Femur (tissue), 1 donor: ENCODE measurements around the gene UBXN2A.

Source experiments
- DNase-seq: peaks from one replicate; pipeline ENCODE4 v3.0.0-alpha.2; 2017

Gene UBXN2A

DNA sequence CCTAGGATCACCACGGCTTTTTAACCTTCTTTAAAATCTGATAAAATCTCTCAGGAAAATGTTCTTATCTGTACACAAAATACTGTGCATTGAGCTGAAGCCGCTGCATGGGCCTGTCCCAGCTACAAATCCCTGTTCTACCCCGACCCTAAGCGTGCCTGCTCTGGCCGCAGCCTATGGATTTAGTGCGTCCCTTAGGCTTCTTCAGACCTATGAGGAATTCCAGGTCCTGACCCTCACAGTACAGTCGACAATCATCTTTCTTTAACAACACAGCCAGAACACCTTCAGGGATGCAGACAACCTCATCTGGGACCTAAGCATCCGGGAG is 107.4 kb downstream of the UBXN2A start:
- no peak for DNase-seq

DNA sequence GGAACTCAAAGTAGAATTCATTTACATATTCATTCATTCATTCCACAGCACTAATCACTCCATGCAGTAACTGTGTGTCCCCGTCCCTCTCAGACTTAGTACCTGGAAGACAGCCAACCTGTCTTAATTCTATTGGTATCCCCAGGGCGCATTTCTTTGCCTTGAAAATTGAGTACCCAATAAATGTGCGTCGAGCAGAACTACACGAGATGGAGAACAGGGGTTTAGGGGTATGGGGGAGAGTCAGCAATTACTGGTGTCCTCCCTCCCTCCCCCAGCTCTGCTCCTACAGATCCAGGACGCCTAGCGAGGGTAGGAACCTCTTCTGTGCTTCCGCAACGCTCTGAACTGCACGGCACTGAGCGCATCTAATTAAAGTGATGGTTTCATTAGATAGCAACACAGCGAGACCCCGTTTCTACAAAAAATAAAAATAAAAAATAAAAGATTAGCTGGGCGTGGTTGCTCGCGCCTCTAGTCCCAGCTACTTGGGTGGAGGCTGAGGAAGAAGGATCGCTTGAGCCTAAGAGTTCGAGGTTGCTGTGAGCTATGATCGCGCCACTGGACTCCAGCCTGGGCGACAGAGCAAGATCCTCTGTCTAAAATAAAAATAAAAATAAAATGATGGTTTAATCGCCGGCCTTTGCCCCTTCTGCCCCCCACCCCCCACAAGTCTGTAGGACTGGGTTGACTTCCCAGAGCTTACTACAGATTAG is 108.7 kb downstream of the UBXN2A start:
- DNase-seq = no peak

DNA sequence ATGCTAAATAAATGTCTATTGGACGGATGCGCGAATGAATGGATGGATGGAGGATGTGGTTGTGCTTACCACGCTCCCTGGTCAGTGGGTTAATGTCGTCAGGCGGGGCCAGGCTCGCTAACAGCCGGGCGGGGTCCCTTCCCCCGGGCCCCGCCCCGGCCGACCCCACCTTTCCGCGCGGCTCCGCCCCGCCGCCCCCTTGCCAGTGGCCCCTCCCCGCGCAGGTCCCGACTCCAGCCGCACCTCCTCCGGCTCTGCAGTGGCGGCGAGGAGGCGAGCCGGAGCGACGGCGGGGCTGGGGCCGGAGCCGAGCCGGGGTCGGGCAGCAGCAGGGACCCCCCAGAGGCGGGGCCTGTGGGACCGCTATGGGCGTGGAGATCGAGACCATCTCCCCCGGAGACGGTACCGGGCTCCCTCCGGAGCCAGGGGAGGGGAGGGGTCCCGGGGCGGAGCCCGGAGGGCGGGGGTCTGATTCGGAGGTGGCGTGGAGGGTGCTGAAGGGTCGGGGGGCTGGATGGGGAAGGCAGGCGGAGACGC is 109.3 kb downstream of the UBXN2A start, which contains the start of gene FKBP1B:
Gene FKBP1B, plus strand, starts transcription at position 257 of the 537 bp plus-strand sequence. Its CDS starts 109 bp downstream, at position 366.
- peak; percentile 63 for DNase-seq

DNA sequence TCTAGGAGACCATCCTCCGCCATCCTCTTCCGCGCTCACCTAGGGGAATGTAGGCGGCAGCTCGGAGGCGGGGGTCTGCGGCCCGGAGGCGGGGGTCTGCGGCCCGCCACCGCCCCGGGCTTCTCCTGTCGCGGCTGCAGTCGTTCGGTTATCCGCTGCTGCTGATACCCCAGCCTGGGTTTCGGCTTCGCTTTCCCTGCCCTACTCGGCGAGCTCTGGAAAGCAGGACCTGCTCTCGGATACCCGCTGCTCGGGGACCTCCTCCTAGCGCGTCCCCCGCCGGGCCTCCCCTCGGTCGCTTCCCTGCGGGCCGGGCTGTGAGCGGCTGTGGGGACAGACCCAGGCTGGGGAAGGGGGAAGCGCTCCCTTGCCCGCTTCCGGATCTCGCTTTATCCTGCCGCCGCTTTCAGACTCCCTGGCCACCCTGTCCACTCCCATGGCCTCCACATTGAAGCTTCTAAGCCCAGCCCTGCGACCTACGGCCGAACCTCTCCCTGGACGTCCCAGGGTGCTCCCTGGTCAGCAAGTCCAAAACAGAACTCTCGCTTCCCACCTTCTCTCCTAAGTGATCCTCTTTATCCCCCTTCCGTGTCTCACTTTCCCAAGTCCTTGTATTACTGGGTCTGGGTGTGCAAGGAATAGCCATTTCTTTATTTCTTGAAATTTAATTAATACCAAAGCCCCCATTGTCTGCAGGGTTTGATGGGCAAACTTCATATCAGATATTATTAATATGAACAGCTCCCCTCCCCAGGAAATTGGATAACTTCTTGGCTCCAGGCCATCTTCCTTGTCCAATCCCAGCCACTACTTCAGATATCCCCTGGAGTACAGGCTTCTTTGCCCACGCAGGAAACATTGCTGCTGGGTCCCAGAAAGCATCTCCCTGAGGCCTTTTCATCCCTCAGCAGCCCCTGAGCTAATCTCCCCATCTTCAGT is 110.0 kb downstream of the UBXN2A start:
- DNase-seq = peak; percentile 40

DNA sequence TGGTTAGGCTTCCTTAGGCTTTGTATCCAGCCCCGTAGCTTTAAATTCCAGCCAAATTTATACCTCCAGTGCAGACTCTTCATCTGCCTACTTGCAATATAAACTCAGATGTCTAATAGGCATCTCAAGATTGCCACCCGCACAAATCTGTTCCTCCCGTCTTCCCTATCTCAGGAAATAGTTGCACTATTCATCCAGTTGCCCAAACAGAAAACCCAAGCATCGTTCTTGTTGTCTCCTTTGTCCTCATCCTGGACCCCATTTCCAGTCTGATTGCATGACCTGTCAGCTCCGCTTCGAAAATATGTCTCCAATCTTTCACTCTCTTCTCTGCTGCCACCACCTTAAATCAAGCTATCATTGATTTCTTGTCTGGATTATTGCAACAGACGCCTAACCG is 111.6 kb downstream of the UBXN2A start:
- DNase-seq = no peak

DNA sequence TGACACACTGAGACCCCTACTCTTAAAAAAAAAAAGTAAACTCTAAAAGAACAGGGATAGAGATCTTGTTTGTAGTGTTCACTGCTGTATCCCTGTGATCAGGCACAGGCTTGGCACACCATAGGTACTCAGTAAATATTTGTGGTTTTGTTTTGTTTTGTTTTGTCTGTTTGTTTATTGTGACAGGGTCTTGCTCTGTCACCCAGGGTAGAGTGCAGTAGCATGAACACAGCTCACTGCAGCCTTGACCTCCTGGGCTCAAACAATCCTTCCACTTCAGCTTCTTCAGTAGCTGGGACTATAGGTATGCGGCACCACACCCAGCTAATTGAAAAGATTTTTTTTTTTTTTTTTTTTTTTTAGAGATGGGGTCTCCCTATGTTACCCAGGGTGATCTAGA is 112.7 kb downstream of the UBXN2A start:
- no peak for DNase-seq
